ENCODE measurements around the gene ATG9B.

DNA sequence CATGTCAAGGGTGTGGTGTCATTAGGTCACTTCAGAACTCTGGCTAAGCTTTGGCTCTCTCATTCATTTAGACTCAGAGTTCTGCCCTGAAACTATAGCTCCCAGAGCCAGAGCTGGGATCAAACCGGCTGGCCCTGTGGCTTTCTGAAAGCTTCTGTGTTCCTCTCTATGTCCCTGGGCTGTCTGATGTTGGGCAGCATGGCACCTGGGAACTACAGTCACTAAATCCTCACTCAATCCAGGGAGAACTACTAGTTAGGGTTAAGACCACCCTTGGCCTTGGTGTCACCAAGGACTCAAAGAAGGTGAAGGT is 13.2 kb downstream of the ATG9B start:
- TF ChIP-seq, protein P1, sequence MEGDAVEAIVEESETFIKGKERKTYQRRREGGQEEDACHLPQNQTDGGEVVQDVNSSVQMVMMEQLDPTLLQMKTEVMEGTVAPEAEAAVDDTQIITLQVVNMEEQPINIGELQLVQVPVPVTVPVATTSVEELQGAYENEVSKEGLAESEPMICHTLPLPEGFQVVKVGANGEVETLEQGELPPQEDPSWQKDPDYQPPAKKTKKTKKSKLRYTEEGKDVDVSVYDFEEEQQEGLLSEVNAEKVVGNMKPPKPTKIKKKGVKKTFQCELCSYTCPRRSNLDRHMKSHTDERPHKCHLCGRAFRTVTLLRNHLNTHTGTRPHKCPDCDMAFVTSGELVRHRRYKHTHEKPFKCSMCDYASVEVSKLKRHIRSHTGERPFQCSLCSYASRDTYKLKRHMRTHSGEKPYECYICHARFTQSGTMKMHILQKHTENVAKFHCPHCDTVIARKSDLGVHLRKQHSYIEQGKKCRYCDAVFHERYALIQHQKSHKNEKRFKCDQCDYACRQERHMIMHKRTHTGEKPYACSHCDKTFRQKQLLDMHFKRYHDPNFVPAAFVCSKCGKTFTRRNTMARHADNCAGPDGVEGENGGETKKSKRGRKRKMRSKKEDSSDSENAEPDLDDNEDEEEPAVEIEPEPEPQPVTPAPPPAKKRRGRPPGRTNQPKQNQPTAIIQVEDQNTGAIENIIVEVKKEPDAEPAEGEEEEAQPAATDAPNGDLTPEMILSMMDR (IDR thresholded peaks at IDR 0.05): no peak
- TF ChIP-seq TAF1 (IDR thresholded peaks at IDR 0.05; ENCODE audit: borderline replicate concordance, low read depth, low read length) (no peak), RAD21 (IDR thresholded peaks at IDR 0.05; ENCODE audit: low read length) (no peak)
